AG10803 (cell line): ENCODE measurements around the gene EPHB4.

Experiments used
- DNase-seq: peaks from one replicate; pipeline ENCODE4 v3.0.0; 2010; ENCODE audit warnings: low read depth
- H3K4me3 ChIP-seq: 2 replicates; pipeline ENCODE4 v1.5.1; 2011; ENCODE audit warnings: mild to moderate bottlenecking, low read length, control low read depth
- CTCF ChIP-seq: conservative IDR thresholded peaks from 2 replicates; pipeline ENCODE4 v1.5.1; 2011; ENCODE audit warnings: mild to moderate bottlenecking, low read length, control low read depth, inconsistent platforms

Gene EPHB4

GRCh38 chr7:100852048-100852872 lies 24.9 kb upstream of the EPHB4 start, which contains the start of gene SLC12A9:
SLC12A9 (plus strand) TSS chr7:100852713; CDS start chr7:100854198, 1,485 bp downstream.
- TF ChIP-seq CTCF, result peak; percentile 82
- H3K4me3 ChIP-seq, result peak within 1 kb of the TSS; percentile 78
- peak; percentile 89 for DNase-seq

- no peak for TF ChIP-seq CTCF
- no peak for DNase-seq
- H3K4me3 ChIP-seq, result no peak overlapping the region
Measured at GRCh38 chr7:100847360-100847759, 20.0 kb upstream of the EPHB4 start.

- TF ChIP-seq CTCF, result no peak
- no peak overlapping the region for H3K4me3 ChIP-seq
- DNase-seq, result no peak
Measured at GRCh38 chr7:100840470-100841100, 13.3 kb upstream of the EPHB4 start.

GRCh38 chr7:100839361-100839760 lies 12.0 kb upstream of the EPHB4 start:
- TF ChIP-seq CTCF, result no peak
- DNase-seq, result no peak
- H3K4me3 ChIP-seq, result no peak overlapping the region

GRCh38 chr7:100837099-100837836 lies 9.9 kb upstream of the EPHB4 start:
- H3K4me3 ChIP-seq, result peak overlapping the region; percentile 58
- DNase-seq, result peak; percentile 90

GRCh38 chr7:100836812-100837098 lies 9.4 kb upstream of the EPHB4 start:
- TF ChIP-seq CTCF, result no peak
- H3K4me3 ChIP-seq, result peak overlapping the region; percentile 58; the same call in 1 of the 2 replicates
- no peak for DNase-seq

More at GRCh38 chr7:100837099-100837836, 9.9 kb upstream of the EPHB4 start:
- no peak for TF ChIP-seq CTCF
